GM12874 (cell line): ENCODE data around the gene MED9.

Experiments
- CTCF ChIP-seq: IDR thresholded peaks from 2 replicates; pipeline ENCODE4 v1.5.1; 2011; ENCODE audit warnings: low read depth, mild to moderate bottlenecking, control low read depth, low read length, moderate library complexity; ENCODE audit not compliant: insufficient read depth

The MED9 gene

GRCh38 chr17:17507465-17508011 is 30.7 kb downstream of the MED9 start:
- no peak for TF ChIP-seq CTCF

- TF ChIP-seq CTCF: no peak
Observed at GRCh38 chr17:17508019-17508535, 31.3 kb downstream of the MED9 start.

- TF ChIP-seq CTCF: no peak
Observed at GRCh38 chr17:17508646-17509591, 32.1 kb downstream of the MED9 start.

GRCh38 chr17:17509601-17510425 is 33.0 kb downstream of the MED9 start:
- no peak for TF ChIP-seq CTCF

GRCh38 chr17:17510456-17511292 is 33.9 kb downstream of the MED9 start:
- TF ChIP-seq CTCF: no peak

GRCh38 chr17:17511293-17511741 is 34.5 kb downstream of the MED9 start:
- no peak for TF ChIP-seq CTCF
